Stimulated activated CD8-positive, alpha-beta memory T cell treated with anti-CD3 and anti-CD28 coated beads, Interleukin-7, amount 100 ng/mL, for 24 hours (primary cell): ENCODE data around the gene PCDH15.
"Not testable (repeated sequence)": the region's sequence is repeated elsewhere in the genome, so short reads cannot be mapped to it uniquely, and the experiment has no call there.

ENCODE experiments used
- DNase-seq: peaks from one replicate; pipeline ENCODE4 v3.0.0-alpha.2; 2020; ENCODE audit warnings: low read depth

PCDH15 gene

GRCh38 chr10:53978301-53978700, 822.7 kb downstream of the PCDH15 start:
- no peak for DNase-seq

- no peak for DNase-seq
Observed at GRCh38 chr10:53977267-53977666, 823.8 kb downstream of the PCDH15 start.

- DNase-seq: no peak
Observed at GRCh38 chr10:53957401-53957800, 843.6 kb downstream of the PCDH15 start.

GRCh38 chr10:53955091-53955490, 845.9 kb downstream of the PCDH15 start:
- no peak for DNase-seq

- DNase-seq: no peak
Observed at GRCh38 chr10:53952698-53953630, 848.1 kb downstream of the PCDH15 start.

- DNase-seq: no peak
Observed at GRCh38 chr10:53939654-53940053, 861.4 kb downstream of the PCDH15 start.

- DNase-seq: no peak
Observed at GRCh38 chr10:53930648-53931047, 870.4 kb downstream of the PCDH15 start.

GRCh38 chr10:53924051-53924700, 876.9 kb downstream of the PCDH15 start:
- not testable (repeated sequence) for DNase-seq

- DNase-seq: no peak
Observed at GRCh38 chr10:53918755-53919154, 882.3 kb downstream of the PCDH15 start.

- DNase-seq: no peak
Observed at GRCh38 chr10:53909791-53910190, 891.2 kb downstream of the PCDH15 start.

GRCh38 chr10:53904506-53905241, 896.4 kb downstream of the PCDH15 start:
- no peak for DNase-seq

GRCh38 chr10:53903756-53904155, 897.3 kb downstream of the PCDH15 start:
- DNase-seq: no peak

- DNase-seq: no peak
Observed at GRCh38 chr10:53899463-53900160, 901.4 kb downstream of the PCDH15 start.

- DNase-seq: no peak
Observed at GRCh38 chr10:53898532-53898931, 902.5 kb downstream of the PCDH15 start.

GRCh38 chr10:53894145-53894544, 906.9 kb downstream of the PCDH15 start:
- DNase-seq: no peak

GRCh38 chr10:53893061-53893460, 908.0 kb downstream of the PCDH15 start:
- no peak for DNase-seq

GRCh38 chr10:53886325-53887300, 914.4 kb downstream of the PCDH15 start:
- DNase-seq: no peak

GRCh38 chr10:53864846-53865245, 936.2 kb downstream of the PCDH15 start:
- DNase-seq: no peak

- DNase-seq: no peak
Observed at GRCh38 chr10:53852450-53853175, 948.4 kb downstream of the PCDH15 start.

- DNase-seq: no peak
Observed at GRCh38 chr10:53846809-53847208, 954.2 kb downstream of the PCDH15 start.
